CD4-positive, alpha-beta T cell treated with Interleukin-4 for 1 hour (primary cell): ENCODE results near the gene RBP5.

Experiments used
- DNase-seq, 2 donors: peaks; one replicate each; pipeline ENCODE4 v3.0.0-alpha.2; 2020 to 2022

RBP5 gene

GRCh38 chr12:7145671-7146070, 17.0 kb upstream of the RBP5 start:
- DNase-seq: no peak

- peak in 1 of 2 donors; percentile 45 for DNase-seq
Measured at GRCh38 chr12:7144414-7145120, 15.9 kb upstream of the RBP5 start.

DNA sequence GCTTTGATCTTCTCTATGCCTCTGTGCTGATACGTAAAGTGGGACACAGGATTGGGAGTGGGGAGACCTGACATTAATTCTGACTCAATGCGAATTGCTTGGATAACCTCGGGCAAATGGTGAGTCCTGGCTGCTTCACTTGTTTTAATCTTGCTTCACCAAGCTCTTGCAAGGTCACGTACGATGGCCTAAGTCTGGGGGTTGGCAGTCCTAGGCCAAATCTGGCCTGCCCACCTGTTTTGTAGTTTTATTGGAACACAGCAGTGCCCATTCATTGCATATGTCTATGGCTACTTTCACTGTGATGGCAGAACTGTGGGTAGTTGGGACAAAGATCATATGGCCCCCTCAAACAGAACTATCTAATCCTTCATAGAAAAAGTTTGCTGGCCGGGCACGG, 14.9 kb upstream of the RBP5 start:
- DNase-seq: no peak

DNA sequence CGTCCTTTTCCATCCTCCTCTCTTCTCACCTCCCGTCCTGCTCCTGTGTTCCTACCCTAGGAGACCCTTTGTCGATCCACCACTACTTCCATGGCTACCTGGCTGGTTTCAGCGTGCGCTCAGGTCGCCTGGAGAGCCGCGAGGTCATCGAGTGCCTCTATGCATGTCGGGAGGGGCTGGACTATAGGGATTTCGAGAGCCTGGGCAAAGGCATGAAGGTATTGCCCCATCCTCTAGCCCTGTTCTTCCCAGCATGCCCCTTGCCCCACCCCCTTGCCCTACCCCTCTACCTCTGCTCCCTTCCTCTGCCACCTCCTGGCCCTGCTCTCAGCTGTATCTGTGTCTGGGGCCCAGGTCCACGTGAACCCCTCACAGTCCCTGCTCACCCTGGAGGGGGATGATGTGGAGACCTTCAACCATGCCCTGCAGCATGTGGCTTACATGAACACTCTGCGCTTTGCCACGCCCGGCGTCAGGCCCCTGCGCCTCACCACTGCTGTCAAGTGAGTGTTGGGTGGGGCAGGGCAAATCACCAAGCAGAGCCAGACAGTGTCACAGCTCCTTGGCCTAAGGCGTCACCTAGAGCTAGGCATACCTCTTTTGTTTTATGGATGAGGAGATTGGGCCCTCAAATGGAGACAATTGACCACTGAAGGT, 14.2 kb upstream of the RBP5 start:
- no peak for DNase-seq

- DNase-seq: peak; percentile 46 to 59
Measured at GRCh38 chr12:7142056-7142644, 13.5 kb upstream of the RBP5 start.

GRCh38 chr12:7141351-7142005, 12.8 kb upstream of the RBP5 start:
- DNase-seq: no peak

DNA sequence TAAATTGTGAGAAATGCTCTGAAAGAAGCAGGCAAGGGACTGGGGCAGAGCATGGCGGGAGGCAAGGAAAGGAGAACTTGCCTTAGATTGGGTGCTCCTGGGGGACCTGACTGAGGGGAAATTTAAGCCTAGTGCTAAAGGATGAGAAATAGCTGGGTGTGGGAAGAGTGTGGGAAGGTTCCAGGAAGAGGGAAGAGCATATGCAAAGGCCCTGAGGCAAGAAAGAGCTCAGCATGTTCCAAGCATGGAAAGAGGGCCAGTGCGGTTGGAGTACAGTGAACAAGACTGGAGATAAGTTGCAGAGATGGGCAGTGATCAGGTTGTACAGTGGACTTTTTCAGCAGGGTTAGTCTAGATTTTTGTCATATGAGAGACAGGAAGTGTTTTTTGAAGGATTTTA, 10.5 kb upstream of the RBP5 start:
- DNase-seq: no peak

- no peak for DNase-seq
Measured at GRCh38 chr12:7137908-7138307, 9.2 kb upstream of the RBP5 start.

- no peak for DNase-seq
Measured at GRCh38 chr12:7136676-7137075, 8.0 kb upstream of the RBP5 start.

- no peak for DNase-seq
Measured at GRCh38 chr12:7136071-7136470, 7.4 kb upstream of the RBP5 start.

DNA sequence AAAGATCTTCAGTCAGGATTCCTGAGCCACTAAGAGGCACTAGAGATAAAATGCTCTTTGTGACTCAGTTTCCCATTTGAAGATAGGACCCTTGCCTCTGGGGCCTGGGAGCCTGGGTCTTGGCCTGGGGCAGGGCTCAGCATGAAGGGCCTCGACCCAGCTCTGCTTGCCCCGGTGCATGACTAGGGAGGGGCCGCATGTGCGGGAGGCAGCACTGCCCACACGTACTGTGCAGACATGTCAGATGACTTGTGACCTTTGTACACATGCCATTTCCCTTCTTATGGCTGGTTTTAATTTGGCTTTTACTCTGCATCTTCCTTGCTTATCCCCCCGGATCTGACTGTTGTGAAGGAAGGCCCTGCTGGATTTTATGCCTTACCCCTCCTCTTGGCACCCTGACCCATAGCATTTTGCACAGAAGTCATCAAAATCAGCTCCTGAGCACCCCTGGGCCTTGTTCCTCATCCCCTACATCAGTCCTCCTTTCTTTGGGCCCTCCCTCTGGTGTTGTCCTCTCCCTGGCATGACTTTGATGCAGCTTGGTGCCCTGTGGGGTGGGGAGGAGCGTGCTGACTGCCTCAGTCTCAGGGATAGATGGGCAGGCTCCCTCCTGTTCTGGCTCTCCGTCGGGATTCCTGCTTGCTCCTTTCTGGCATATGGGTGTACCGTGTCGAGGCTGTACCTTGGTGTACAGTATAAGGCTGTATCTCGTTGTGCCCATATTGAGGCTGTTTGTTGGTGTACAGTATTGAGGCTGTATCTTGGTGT, 5.9 kb upstream of the RBP5 start:
- no peak for DNase-seq

DNA sequence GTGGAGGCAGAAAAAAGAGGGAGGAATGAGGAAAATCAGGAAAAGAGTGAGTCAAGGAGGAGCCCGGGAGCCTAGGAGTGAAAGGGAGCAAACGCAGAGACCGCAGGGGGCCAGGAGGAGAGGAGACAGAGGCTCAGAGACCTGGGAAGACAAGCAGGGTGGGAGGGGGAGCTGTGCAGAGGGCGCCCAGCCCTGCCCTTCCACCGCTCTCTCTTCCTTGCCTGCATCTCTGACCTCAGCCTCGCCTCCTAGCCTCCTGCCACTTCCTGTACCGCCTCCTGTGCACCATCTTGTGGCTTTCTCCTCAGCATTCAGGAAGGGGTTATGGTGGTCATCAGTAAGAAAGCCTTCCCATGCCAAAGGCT, 2.8 kb upstream of the RBP5 start:
- DNase-seq: peak in 1 of 2 donors; percentile 37

DNA sequence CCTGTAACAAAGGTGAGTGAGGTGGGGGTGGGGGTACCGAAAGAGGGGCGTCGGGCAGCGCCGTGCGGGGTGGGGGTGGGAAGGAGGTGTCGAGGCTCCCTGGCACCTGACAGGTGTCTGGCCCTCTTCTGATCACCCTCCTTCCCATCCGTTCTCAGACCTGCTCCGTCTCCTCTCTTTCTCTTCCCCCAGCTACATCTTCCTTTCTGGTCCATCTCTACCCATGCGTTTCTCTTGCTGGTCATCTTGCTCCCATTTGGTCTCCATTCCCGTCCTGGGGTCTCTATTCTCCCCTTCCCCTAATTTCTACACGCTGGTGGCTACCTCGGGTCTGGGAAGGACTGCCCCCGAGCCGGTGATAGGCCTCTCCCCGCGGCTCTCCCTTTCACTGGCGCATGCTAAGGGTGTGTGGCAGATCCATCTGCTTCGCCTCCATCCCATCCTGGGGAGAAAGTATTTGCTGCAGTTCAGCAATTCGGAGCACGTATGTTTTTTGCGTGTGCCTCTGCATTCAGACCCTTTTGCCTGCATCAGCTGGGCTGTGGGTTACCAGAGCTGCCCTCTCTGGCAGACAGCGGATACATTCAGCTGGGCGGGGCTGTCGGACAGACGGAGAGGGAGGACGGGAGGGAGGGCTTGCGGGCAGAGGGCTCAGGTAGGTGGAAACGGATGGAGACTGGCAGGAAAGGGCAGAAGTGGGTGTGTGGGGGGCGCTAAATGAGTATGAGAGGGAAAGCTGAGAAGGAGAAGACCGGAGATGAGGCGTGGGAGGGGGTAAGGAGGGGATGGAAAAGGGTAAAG, 2.2 kb upstream of the RBP5 start:
- DNase-seq: peak; percentile 51 to 59

DNA sequence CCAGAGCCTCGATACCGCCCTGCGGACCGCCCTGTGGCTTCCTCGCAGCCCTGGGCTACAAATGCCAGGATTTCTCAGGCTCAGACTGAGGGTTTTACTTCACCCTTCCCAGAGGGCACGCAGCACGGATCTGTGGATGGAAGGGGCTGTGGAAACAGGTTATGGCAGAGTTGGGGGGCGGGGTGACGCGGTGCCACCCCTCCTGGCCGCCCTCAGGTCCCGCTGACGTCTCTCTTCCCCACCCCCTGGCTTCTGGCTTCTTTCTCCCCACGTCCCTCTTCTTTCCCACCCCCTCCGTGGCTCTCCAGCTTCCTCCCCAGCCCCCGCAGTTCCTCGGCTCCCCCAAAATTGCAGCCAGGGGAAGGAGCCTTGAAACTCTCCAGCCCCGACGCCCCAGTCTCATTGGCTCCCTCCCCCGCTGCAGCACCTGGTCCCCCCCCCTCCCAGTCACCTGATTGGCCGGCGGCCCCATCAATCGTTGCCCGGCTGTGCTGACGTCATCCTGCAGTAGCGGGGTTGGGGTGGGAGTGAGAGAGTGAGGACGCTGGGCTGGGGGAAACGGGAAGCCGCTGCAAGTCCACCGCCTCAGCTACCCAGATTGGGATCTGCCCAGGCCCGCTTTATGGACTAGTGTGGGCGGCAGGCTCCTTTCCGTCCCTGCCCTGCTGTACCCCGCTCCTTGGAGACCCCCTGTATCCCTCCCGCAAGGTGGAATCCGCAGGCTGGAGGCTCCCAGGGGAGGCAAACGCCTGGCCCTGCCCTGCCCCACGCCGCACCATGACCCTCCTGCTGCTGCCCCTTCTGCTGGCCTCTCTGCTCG, 1.4 kb upstream of the RBP5 start, which contains the start of gene CLSTN3:
CLSTN3 (plus strand) TSS at position 500 of the 820 bp plus-strand sequence; CDS start at position 778, 278 bp downstream.
- peak; percentile 84 to 92 for DNase-seq

- DNase-seq: no peak
Measured at GRCh38 chr12:7129287-7129871, 690 bp upstream of the RBP5 start.

- DNase-seq: no peak
Measured at GRCh38 chr12:7127916-7128626, 618 bp downstream of the RBP5 start.

DNA sequence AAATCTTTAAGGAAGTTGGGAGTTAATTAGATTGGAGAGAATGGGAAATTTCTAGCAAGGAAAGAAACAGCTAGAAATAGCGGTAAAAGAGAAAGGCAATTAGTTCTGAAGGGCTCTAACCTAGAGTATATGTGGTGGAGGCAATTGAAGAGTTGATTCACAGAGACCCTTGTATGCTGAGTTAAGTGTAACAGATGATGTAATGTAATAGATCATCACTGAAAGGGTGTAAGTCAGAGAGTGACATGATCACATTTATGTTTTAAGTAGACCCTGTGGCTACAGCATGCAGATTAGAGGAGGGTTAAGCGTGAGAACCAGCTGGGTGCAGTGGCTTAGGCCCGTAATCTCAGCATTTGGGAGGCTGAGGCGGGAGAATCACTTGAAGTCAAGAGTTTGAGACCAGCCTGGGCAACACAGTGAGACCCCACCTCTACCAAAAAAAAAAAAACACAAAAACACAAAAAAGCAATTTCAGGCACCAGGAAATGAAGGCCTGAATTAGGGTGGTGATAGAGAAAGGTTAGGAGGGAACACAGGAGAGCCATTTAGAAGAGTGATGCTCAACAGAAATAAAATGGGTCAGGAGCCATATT, 3.0 kb downstream of the RBP5 start:
- DNase-seq: no peak

DNA sequence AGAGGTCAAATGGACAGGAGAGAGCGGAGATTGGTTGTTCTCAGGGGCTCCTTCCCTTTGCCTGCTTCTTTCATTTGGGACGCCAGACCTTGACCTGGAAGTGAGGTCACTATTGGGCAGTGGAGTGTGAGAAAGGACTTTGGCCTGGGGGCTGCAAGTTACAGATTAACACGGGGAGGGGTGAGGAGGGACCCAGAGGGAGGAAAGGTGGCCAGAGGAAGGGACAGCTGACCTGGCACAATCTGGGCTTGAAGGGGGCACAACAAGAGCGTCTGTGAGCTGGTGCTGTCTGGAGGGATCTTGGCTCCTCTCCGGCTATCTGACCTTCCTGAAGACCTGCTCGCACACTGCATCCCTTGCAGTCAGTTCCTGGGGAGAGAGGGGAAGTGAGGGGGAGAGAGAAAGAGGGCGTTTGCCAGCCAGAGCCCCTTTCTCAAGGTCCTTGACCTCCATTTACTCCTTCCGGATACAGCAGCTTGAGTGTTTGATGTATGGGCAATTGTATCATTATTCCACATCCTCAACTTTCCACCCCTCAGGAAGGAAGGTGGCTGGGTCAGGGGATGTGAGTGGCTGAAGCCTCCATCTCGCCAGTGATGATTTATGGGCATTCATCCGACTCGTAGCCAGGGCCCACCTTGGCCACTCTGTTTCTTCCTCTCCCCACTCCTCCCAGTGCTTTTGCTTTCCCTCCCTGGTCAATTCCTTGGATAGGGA, 4.7 kb downstream of the RBP5 start:
- no peak for DNase-seq
